ENCODE data around the gene CHSY1. TPM values are rescaled to one million over a fixed set of nuclear protein-coding genes. Genes with fewer than 3 reads are reported as not detected.

Gene CHSY1
- total and polyA plus RNA-seq, 2 of the 4 experiments (the other 2 are of a cell fraction), result 40.9 to 53.2 TPM

- peak overlapping the region; percentile 13; the same call in 1 of the 2 replicates for H3K4me2 ChIP-seq (ENCODE audit: low read depth, low read length)
- TF ChIP-seq SMC3 (IDR thresholded peaks at IDR 0.05; ENCODE audit: low read depth, low read length) (0 out of 2 replicates have a peak, but pooled peaks have one; percentile 0), MXI1 (IDR thresholded peaks at IDR 0.05; ENCODE audit: borderline replicate concordance, low read depth, low read length) (no peak)
- peak overlapping the region; percentile 78 for H2BK120ac ChIP-seq (ENCODE audit: low read depth, low read length)
- peaks cover 40% of the 10 kb centered on the region for H3K4me1 ChIP-seq (ENCODE audit: control insufficient read depth, insufficient read depth, low read length)
- peaks cover 8 to 46% of the 10 kb centered on the region in 2 experiments for H3K79me1 ChIP-seq (ENCODE audit: low read depth in 1 of 2, low read length in 2 of 2)
- H4K91ac ChIP-seq (ENCODE audit: insufficient read depth, low read depth, low read length), result peak overlapping the region; percentile 71
- peak overlapping the region; percentile 62 for H3K4ac ChIP-seq (ENCODE audit: low read depth, low read length)
- H2BK15ac ChIP-seq (ENCODE audit: low read depth, low read length), result peak overlapping the region; percentile 82
- DNase-seq (peak; percentile 65), ATAC-seq (ENCODE audit: low read depth) (peak; percentile 2)
- CTCF ChIA-PET, result no interaction called here
- H4K5ac ChIP-seq (ENCODE audit: low read depth, low read length), result peak overlapping the region; percentile 25; the same call in 1 of the 2 replicates
- peak overlapping the region; percentile 75 for H2BK20ac ChIP-seq (ENCODE audit: low read depth, low read length)
- BruUV-seq (replicated peaks), result no TSS peak
- peak overlapping the region; percentile 59 for H2AK9ac ChIP-seq (replicated peaks; ENCODE audit: low read depth, low read length, poor library complexity)
- peak overlapping the region; percentile 33; the same call in 1 of the 2 replicates for H3K56ac ChIP-seq (ENCODE audit: extremely low read depth, insufficient read depth, low read length)
- H4K20me1 ChIP-seq (ENCODE audit: insufficient read depth, low read length), result peaks cover 6% of the 10 kb centered on the region; the same call in 1 of the 2 replicates
- peak overlapping the region; percentile 77 for H3K14ac ChIP-seq (replicated peaks; ENCODE audit: low read depth, low read length)
- H3K9me1 ChIP-seq (ENCODE audit: insufficient read depth, low read length), result peaks cover 38% of the 10 kb centered on the region
- peak overlapping the region; percentile 98 for H2AK5ac ChIP-seq (ENCODE audit: low read depth, low read length)
- in situ Hi-C loops (cut with MboI; ENCODE audit: low sequenced_read_pairs) (no loop called here), intact Hi-C loops (cut with micrococcal nuclease) (no loop called here), dilution Hi-C loops (cut with HindIII; ENCODE audit: low sequenced_read_pairs, unreplicated experiment) (no loop called here)
- H2BK5ac ChIP-seq (ENCODE audit: low read depth, low read length, poor library complexity, severe bottlenecking), result peak overlapping the region; percentile 89
- no CpG with 5 or more reads among the region's 1 CpG for WGBS, 2 experiments (ENCODE audit: extremely low coverage in 2 of 2, insufficient read length in 1 of 2)
- POLR2A ChIA-PET (ENCODE audit: unreplicated experiment), result no interaction called here
- peak overlapping the region; percentile 82 for H3K27ac ChIP-seq (ENCODE audit: insufficient read depth, low read length)
- H3K9me3 ChIP-seq (ENCODE audit: control insufficient read depth, insufficient read depth, low read length), result peaks cover 11% of the 10 kb centered on the region
- no peak overlapping the region for H3K4me3 ChIP-seq (ENCODE audit: insufficient read depth, low read depth, low read length)
- H2AFZ ChIP-seq (replicated peaks; ENCODE audit: low read length, poor library complexity), result peak overlapping the region; percentile 79
- H3K27me3 ChIP-seq (ENCODE audit: control insufficient read depth, insufficient read depth, low read length), result no peaks in the 10 kb centered on the region
- peak overlapping the region; percentile 5; the same call in 1 of the 2 replicates for H3K18ac ChIP-seq (ENCODE audit: low read depth, low read length)
- no peak overlapping the region for H3K9ac ChIP-seq (ENCODE audit: low read depth, low read length)
- H3K23ac ChIP-seq (ENCODE audit: low read depth, low read length), result peak overlapping the region; percentile 50; the same call in 1 of the 2 replicates
- peaks cover 2% of the 10 kb centered on the region; the same call in 1 of the 2 replicates for H3K36me3 ChIP-seq (ENCODE audit: control insufficient read depth, insufficient read depth, low read length)
- H4K8ac ChIP-seq (ENCODE audit: low read depth in 2 of 2, low read length in 2 of 2), result peak overlapping the region; percentile 14 to 79; a peak in 3 of 4 replicates
Measured at GRCh38 chr15:101168463-101168824, 83.4 kb downstream of the CHSY1 start.
